Karpas-422 (cell line): ENCODE results near the gene NT5DC3. TPM values are rescaled to one million over a fixed set of nuclear protein-coding genes. Genes with fewer than 3 reads are reported as not detected.

Source experiments
- DNase-seq: peaks from one replicate; pipeline ENCODE4 v3.0.0-alpha.2; 2015
- H2AFZ ChIP-seq: fragments of 200-600 bp; sonication (generic); 2 replicates; pipeline ENCODE4 v1.6.1; 2014; ENCODE audit warnings: antibody characterized with exemption, low read length, mixed read lengths
- H3K27ac ChIP-seq: fragments of 200-600 bp; sonication (generic); 2 replicates; pipeline ENCODE4 v1.5.1; 2014; ENCODE audit warnings: mild to moderate bottlenecking, low read length, moderate library complexity
- H3K27me3 ChIP-seq: fragments of 200-600 bp; sonication (generic); 2 replicates; pipeline ENCODE4 v1.6.1; 2014; ENCODE audit warnings: low read length, mixed read lengths
- H3K36me3 ChIP-seq: fragments of 200-600 bp; sonication (generic); 2 replicates; pipeline ENCODE4 v1.6.1; 2014; ENCODE audit warnings: low read length, mixed read lengths; ENCODE audit not compliant: insufficient read depth
- H3K4me1 ChIP-seq: fragments of 200-600 bp; sonication (generic); 2 replicates; pipeline ENCODE4 v1.6.1; 2014; ENCODE audit warnings: mild to moderate bottlenecking, low read length, mixed read lengths
- H3K4me2 ChIP-seq: fragments of 200-600 bp; sonication (generic); 2 replicates; pipeline ENCODE4 v1.6.1; 2014; ENCODE audit warnings: low read length, low read depth, mild to moderate bottlenecking; ENCODE audit not compliant: poor library complexity, severe bottlenecking
- H3K4me3 ChIP-seq: fragments of 200-600 bp; sonication (generic); 2 replicates; pipeline ENCODE4 v1.5.1; 2014; ENCODE audit warnings: mild to moderate bottlenecking, antibody characterized with exemption, low read length, mixed read lengths
- H3K79me2 ChIP-seq: fragments of 200-600 bp; sonication (generic); 2 replicates; pipeline ENCODE4 v1.6.1; 2014; ENCODE audit warnings: mild to moderate bottlenecking, low read length, mixed read lengths
- H3K9ac ChIP-seq: fragments of 200-600 bp; sonication (generic); 2 replicates; pipeline ENCODE4 v1.6.0; 2014; ENCODE audit warnings: low read length
- H3K9me2 ChIP-seq: fragments of 200-600 bp; sonication (generic), shearing (Covaris generic); replicated peaks from 2 replicates; pipeline ENCODE4 v1.6.0; 2014; ENCODE audit warnings: mild to moderate bottlenecking, low read length, moderate library complexity; ENCODE audit not compliant: insufficient read depth
- H3K9me3 ChIP-seq: fragments of 300-700, 200-600 bp; sonication (generic); 2 replicates; pipeline ENCODE4 v1.6.1; 2014; ENCODE audit warnings: low read length, mixed read lengths
- H4K20me1 ChIP-seq: fragments of 200-600 bp; sonication (generic); 2 replicates; pipeline ENCODE4 v1.6.1; 2014; ENCODE audit warnings: mild to moderate bottlenecking, antibody characterized with exemption, low read length, low read depth; ENCODE audit not compliant: insufficient read depth
- total RNA-seq: library from RNA; depleted of rRNA; stranded (reverse); fragments of >200 nt; shearing (Covaris generic); gene quantifications from 2 replicates; pipeline ENCODE4 v1.2.3, GENCODE V29; 2014; ENCODE audit warnings: low replicate concordance

Gene NT5DC3
- total RNA-seq, 1 experiment from 2014 or later = 1.7 TPM

GRCh38 chr12:103774977-103775560 lies 66.0 kb downstream of the NT5DC3 start:
- H2AFZ ChIP-seq = no peak overlapping the region
- H3K79me2 ChIP-seq = no peaks in the 10 kb centered on the region
- H3K9me3 ChIP-seq = no peaks in the 10 kb centered on the region
- H3K4me1 ChIP-seq = no peaks in the 10 kb centered on the region
- no peak overlapping the region for H3K4me2 ChIP-seq
- H3K27ac ChIP-seq = no peak overlapping the region
- no peak overlapping the region for H3K4me3 ChIP-seq
- H4K20me1 ChIP-seq = no peaks in the 10 kb centered on the region
- no peak overlapping the region for H3K9ac ChIP-seq
- no peaks in the 10 kb centered on the region for H3K36me3 ChIP-seq
- H3K9me2 ChIP-seq = no peaks in the 10 kb centered on the region
- no peak for DNase-seq
- no peaks in the 10 kb centered on the region for H3K27me3 ChIP-seq

GRCh38 chr12:103773109-103773910 lies 67.7 kb downstream of the NT5DC3 start:
- no peak for DNase-seq
- Histone ChIP-seq H3K27me3 (no peaks in the 10 kb centered on the region), H3K4me1 (peaks cover 8% of the 10 kb centered on the region), H3K9me2 (no peaks in the 10 kb centered on the region), H3K36me3 (no peaks in the 10 kb centered on the region), H3K9me3 (no peaks in the 10 kb centered on the region), H2AFZ (no peak overlapping the region), H4K20me1 (no peaks in the 10 kb centered on the region), H3K4me2 (no peak overlapping the region), H3K4me3 (no peak overlapping the region), H3K9ac (no peak overlapping the region), H3K79me2 (no peaks in the 10 kb centered on the region), H3K27ac (no peak overlapping the region)

DNA sequence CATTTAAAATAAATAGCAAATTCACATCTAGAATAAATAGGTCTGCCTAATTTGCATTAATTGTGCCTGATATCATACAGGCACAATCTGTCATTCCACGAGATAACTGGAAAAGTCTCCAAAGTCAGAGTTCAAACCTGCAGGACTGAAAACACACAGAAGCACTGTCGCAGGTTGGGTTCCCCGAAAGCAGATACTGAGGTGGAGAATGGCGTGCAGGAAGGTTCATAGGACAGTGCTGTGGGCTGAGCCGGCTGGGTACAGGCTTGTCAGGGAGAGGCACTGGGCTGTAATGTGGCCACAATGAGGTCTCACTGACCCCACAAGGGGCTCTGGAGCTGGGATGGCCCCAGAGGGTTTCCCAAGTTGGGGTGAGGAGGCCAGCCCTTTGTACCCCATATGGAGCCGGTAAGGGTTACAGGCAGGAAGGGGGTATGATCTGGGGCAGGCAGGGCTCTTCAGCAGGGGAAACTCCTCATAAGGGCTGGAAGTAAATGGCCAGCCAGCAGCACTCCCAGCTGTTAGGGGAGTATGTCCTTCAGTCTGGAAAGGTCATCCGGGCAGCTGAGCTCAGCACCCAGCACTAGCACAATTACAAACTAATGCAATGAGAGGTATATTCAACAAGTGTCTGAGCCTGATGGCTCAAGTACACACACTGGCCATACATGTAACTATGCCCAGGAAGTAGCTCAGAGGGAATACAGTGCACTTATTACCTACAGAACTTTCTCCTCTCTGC lies 68.5 kb downstream of the NT5DC3 start:
- H3K9me2 ChIP-seq = no peaks in the 10 kb centered on the region
- H3K4me3 ChIP-seq = no peak overlapping the region
- H3K79me2 ChIP-seq = no peaks in the 10 kb centered on the region
- DNase-seq = no peak
- H3K9ac ChIP-seq = no peak overlapping the region
- H3K27ac ChIP-seq = no peak overlapping the region
- no peaks in the 10 kb centered on the region for H3K9me3 ChIP-seq
- H3K27me3 ChIP-seq = no peaks in the 10 kb centered on the region
- no peak overlapping the region for H2AFZ ChIP-seq
- H3K36me3 ChIP-seq = no peaks in the 10 kb centered on the region
- H3K4me2 ChIP-seq = no peak overlapping the region
- peaks cover 8% of the 10 kb centered on the region for H3K4me1 ChIP-seq
- H4K20me1 ChIP-seq = no peaks in the 10 kb centered on the region

- Histone ChIP-seq H3K36me3 (no peaks in the 10 kb centered on the region), H3K27ac (no peak overlapping the region), H3K4me3 (no peak overlapping the region), H3K27me3 (no peaks in the 10 kb centered on the region), H3K9me3 (no peaks in the 10 kb centered on the region), H2AFZ (no peak overlapping the region), H4K20me1 (no peaks in the 10 kb centered on the region), H3K4me1 (peaks cover 8% of the 10 kb centered on the region), H3K79me2 (no peaks in the 10 kb centered on the region), H3K9ac (no peak overlapping the region), H3K9me2 (no peaks in the 10 kb centered on the region), H3K4me2 (no peak overlapping the region)
- DNase-seq = no peak
Measured at GRCh38 chr12:103771466-103771865, 69.6 kb downstream of the NT5DC3 start.

GRCh38 chr12:103769240-103769945 lies 71.6 kb downstream of the NT5DC3 start:
- Histone ChIP-seq H4K20me1 (no peaks in the 10 kb centered on the region), H3K4me2 (no peak overlapping the region), H3K4me3 (no peak overlapping the region), H2AFZ (no peak overlapping the region), H3K9ac (no peak overlapping the region), H3K9me3 (no peaks in the 10 kb centered on the region), H3K27ac (no peak overlapping the region), H3K27me3 (no peaks in the 10 kb centered on the region), H3K79me2 (no peaks in the 10 kb centered on the region), H3K36me3 (no peaks in the 10 kb centered on the region), H3K9me2 (no peaks in the 10 kb centered on the region), H3K4me1 (peaks cover 8% of the 10 kb centered on the region)
- no peak for DNase-seq

GRCh38 chr12:103768467-103769123 lies 72.4 kb downstream of the NT5DC3 start:
- Histone ChIP-seq H3K4me1 (peaks cover 8% of the 10 kb centered on the region), H3K9me2 (no peaks in the 10 kb centered on the region), H3K9ac (no peak overlapping the region), H3K27ac (no peak overlapping the region), H3K36me3 (no peaks in the 10 kb centered on the region), H3K9me3 (no peaks in the 10 kb centered on the region), H2AFZ (no peak overlapping the region), H3K4me2 (no peak overlapping the region), H3K79me2 (no peaks in the 10 kb centered on the region), H3K27me3 (no peaks in the 10 kb centered on the region), H3K4me3 (no peak overlapping the region), H4K20me1 (no peaks in the 10 kb centered on the region)
- DNase-seq = no peak

- Histone ChIP-seq H3K9me3 (no peaks in the 10 kb centered on the region), H3K27me3 (no peaks in the 10 kb centered on the region), H4K20me1 (no peaks in the 10 kb centered on the region), H3K4me3 (no peak overlapping the region), H3K4me2 (no peak overlapping the region), H3K9ac (no peak overlapping the region), H3K4me1 (peaks cover 8% of the 10 kb centered on the region), H3K27ac (no peak overlapping the region), H3K9me2 (no peaks in the 10 kb centered on the region), H3K36me3 (no peaks in the 10 kb centered on the region), H2AFZ (no peak overlapping the region), H3K79me2 (no peaks in the 10 kb centered on the region)
- no peak for DNase-seq
Measured at GRCh38 chr12:103766028-103766427, 75.0 kb downstream of the NT5DC3 start.
